ENCODE results near the gene RPL32. TPM values are rescaled to one million over a fixed set of nuclear protein-coding genes. Genes with fewer than 3 reads are reported as not detected.

The RPL32 gene
- total RNA-seq, 1 donor from 2014 or later = 2,253 TPM

- no peak for DNase-seq (ENCODE audit: low spot score)
Observed at GRCh38 chr3:12833222-12834161, 7.9 kb downstream of the RPL32 start.

DNA sequence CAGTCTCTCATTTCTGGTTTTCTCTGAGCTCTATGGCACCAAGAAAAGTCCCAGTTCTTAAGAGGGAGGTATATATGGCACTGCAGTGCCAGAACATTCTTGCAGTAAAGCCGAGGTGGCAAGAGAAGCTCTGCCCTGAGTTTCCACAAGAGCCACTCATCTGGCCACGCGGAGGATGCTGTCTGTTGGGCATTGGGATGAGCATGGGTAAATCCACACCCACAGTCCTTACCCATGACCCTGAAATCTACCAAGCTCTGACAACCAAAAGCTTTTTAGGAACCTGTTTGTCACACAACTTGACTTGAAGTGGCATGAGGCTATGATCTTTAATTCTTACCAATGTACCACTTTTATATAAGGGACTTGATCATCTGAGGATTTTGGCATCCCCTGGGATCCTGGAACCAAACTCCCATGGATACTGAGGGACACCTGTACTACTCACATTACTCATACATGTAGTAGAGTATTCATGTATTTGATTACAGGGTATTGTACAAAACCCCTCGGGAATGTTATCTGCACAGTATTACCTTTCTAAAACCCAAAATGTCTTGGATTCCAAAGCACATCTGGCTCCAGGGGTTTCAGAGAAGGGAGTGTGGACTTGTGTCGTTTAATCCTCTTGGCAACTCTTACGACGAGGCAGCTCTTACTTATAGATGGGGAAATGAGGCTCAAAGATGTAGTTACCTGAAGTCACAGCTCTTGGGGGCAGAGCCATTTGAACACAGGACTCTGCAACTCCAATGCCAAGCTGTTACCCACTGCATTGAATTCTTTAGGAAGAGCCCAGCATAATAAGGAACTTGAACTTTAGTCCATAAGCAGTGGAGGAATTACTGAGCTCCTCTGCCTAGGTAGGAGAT lies 8.8 kb downstream of the RPL32 start:
- DNase-seq (ENCODE audit: low spot score) = no peak

GRCh38 chr3:12831301-12831866 lies 10.0 kb downstream of the RPL32 start:
- DNase-seq (ENCODE audit: low spot score) = no peak

- no peak for DNase-seq (ENCODE audit: low spot score)
Observed at GRCh38 chr3:12830785-12831156, 10.6 kb downstream of the RPL32 start.

GRCh38 chr3:12829886-12830784 lies 11.2 kb downstream of the RPL32 start:
- DNase-seq (ENCODE audit: low spot score) = no peak

GRCh38 chr3:12829404-12829803 lies 12.0 kb downstream of the RPL32 start:
- no peak for DNase-seq (ENCODE audit: low spot score)

- no peak for DNase-seq (ENCODE audit: low spot score)
Observed at GRCh38 chr3:12828751-12829150, 12.6 kb downstream of the RPL32 start.

DNA sequence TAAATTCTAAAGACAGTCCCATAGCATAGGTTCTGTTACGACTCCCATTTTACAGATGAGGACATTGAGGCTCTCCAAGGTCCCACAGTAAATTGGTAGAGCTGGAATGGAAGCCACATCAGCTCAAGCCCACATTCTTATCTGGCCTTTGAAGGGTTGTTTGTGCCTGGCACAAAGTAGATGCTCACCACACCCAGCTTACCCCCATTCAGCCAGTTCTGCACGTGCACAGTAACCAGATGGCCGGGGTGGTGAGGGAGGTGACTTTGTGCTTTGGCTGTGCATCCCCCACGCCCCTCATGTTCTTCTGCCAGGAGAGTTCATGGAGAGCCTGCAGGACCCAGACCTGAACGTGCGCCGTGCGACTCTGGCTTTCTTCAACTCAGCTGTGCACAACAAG lies 16.2 kb downstream of the RPL32 start:
- no peak for DNase-seq (ENCODE audit: low spot score)

DNA sequence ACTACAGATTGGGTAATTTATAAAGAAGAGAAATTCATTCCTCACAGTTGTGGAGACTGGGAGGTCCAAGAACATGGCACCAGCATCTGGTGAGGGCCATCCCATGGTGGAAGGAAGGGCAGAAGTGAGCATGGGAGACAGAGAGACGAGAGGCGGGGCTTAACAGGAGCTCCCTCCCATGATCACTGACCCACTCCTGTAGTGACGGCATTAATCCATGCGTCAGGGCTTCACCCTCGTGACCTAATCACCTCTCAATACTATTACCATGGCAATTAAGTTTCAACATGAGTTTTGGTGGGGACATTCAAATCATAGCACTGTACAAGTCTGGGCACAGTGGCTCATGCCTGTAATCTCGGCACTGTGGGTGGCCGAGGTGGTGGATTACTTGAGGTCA lies 17.1 kb downstream of the RPL32 start:
- no peak for DNase-seq (ENCODE audit: low spot score)

DNA sequence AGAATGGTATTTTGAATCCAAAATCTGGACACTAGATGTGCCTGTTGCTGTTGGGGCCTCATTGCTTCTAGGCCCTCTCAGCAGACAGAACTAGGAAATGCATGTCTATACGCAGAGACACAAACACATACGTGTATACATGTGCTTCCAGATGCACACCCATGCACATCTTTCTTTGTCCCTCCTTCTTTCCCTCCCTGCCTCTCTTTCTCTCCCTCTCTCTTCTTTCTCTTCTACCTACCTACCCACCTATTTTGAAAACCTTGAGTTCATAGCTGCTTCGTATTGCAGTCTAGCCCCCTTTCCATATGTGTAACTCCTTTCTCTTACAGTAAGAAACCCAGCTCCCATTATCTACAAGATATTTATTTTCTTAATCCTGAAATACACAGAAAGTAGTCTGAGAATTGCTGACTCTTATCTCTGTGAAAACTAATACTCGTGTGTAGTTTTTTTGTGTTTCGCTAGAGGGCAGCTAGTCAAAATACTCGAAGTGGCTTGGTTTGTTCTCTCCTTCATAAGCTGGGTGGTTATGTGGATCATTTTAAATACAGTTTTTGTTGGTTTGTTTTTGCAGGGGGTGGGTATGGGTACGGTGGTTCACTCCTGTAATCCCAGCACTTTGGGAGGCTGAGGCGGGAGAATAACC lies 18.5 kb downstream of the RPL32 start:
- no peak for DNase-seq (ENCODE audit: low spot score)

GRCh38 chr3:12818773-12819172 lies 22.6 kb downstream of the RPL32 start:
- DNase-seq (ENCODE audit: low spot score) = no peak

- DNase-seq (ENCODE audit: low spot score) = no peak
Observed at GRCh38 chr3:12818273-12818672, 23.1 kb downstream of the RPL32 start.

- no peak for DNase-seq (ENCODE audit: low spot score)
Observed at GRCh38 chr3:12817343-12817710, 24.0 kb downstream of the RPL32 start.

DNA sequence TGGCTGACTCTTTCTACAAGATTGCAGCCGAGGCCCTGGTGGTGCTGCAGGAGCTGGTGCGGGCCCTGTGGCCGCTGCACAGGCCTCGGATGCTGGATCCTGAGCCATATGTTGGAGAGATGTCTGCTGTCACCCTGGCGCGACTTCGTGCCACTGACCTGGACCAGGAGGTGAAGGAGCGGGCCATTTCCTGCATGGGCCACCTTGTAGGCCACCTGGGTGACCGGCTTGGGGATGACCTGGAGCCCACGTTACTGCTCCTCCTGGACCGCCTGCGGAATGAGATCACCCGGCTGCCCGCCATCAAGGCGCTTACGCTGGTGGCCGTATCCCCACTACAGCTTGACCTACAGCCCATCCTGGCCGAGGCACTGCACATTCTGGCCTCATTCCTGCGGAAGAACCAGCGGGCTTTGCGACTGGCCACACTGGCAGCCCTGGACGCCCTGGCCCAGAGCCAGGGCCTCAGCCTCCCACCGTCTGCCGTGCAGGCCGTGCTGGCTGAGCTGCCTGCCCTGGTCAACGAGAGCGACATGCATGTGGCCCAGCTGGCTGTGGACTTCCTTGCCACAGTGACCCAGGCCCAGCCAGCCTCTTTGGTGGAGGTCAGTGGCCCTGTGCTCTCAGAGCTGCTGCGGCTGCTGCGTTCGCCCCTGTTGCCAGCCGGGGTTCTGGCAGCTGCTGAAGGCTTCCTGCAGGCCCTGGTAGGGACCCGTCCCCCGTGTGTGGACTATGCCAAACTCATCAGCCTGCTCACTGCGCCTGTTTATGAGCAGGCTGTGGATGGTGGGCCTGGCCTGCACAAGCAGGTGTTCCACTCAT lies 24.6 kb downstream of the RPL32 start:
- DNase-seq (ENCODE audit: low spot score) = no peak

GRCh38 chr3:12815719-12816118 lies 25.6 kb downstream of the RPL32 start:
- DNase-seq (ENCODE audit: low spot score) = no peak

DNA sequence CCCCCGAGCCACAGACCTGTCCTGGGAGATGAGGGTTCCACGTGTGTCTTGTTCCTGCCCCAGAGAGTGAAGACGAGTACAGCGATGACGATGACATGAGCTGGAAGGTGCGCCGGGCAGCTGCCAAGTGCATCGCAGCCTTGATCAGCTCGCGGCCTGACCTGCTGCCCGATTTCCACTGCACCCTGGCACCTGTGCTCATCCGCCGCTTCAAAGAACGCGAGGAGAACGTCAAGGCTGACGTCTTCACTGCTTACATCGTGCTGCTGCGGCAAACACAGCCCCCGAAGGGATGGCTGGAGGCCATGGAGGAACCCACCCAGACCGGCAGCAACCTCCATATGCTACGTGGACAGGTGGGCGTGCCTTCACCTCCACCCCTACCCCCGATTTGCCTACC lies 26.3 kb downstream of the RPL32 start:
- DNase-seq (ENCODE audit: low spot score) = no peak

DNA sequence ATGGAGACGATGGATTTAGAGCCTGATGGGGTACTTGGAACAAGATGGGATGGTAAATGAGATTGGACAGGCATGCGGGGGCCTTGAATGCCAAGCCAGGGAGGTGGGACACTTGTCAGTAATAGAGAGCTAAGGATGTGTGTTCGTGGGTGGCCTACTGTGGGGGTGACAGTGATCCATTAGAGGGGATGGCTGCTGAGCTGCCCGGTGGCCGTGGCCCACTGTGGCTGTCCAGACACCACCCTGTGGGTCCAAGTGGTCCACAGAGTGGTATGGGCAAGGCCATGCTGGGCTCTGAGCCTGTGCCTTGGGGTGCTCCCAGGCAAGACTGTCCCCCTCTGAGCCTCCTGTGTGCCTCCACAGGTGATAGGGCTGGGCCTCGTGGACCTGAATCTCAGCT lies 27.4 kb downstream of the RPL32 start:
- no peak for DNase-seq (ENCODE audit: low spot score)

- DNase-seq (ENCODE audit: low spot score) = no peak
Observed at GRCh38 chr3:12812812-12813211, 28.6 kb downstream of the RPL32 start.

DNA sequence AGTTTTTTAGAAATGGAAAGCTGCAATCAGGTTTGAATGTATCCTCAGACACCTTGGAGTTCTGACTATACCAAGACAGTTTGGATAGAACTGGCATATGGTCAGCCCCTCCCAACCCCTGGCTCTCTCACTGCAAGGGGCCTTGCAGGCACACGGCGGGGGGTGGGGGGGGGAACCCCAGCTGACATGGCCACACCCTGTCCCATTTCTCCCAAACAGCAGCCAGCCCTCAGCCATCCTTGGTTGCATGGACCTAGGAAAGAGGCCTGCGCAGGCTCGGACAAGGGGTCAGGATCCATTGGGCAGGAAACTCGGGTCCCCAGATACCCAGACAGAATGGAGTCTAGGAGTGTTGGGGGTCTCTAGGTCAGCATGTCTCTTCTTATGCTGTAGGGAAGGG lies 30.4 kb downstream of the RPL32 start:
- DNase-seq (ENCODE audit: low spot score) = no peak

Data from ureter (tissue), 1 donor.